Stimulated activated CD4-positive, alpha-beta T cell treated with anti-CD3 and anti-CD28 coated beads, Interleukin-12 subunit alpha, Interleukin-12 subunit beta, amount 100 ng/mL, for 48 hours (primary cell): Measurements from ENCODE around the gene PXDC1.
A peak's percentile ranks its signal among the peaks of the same experiment; 100 is the strongest.
"Not testable (repeated sequence)": the region's sequence is repeated elsewhere in the genome, so short reads cannot be mapped to it uniquely, and the experiment has no call there.

Source experiments
- DNase-seq, 3 donors: peaks; one replicate each; pipeline ENCODE4 v3.0.0-alpha.2; 2020; ENCODE audit warnings: low read depth in 2 of 3, low spot score in 1 of 3

PXDC1 gene

DNA sequence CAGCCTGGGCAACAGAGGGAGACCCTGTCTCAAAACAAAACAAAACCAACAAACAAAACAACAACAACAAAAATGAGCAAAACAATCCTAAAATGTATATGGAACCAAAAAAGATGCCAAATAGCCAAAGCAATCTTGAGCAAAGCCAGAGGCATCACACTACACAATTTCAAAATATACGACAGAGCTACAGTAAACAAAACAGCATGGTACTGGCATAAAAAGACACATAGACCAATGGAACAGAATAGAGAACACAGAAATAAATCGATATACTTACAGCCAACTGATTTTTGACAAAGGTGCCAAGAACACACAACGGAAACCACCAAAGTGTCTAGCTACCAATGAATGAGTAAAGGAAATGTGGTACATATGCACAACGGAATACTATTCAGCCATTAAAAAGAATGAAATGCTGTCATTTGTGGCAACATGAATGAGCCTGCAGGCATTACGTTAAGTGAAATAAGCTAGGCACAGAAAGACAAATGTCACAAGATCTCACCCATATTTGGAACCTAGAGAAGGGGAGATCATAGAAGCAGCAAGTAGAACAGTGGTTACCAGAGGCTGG lies 16.4 kb downstream of the PXDC1 start:
- DNase-seq: no peak

GRCh38 chr6:3734023-3734422 lies 17.5 kb downstream of the PXDC1 start:
- no peak for DNase-seq

- DNase-seq: no peak
These were observed 18.1 kb downstream of the PXDC1 start for GRCh38 chr6:3733321-3733925.

- peak in 2 of 3 donors; percentile 31 to 42 for DNase-seq
These were observed 19.0 kb downstream of the PXDC1 start for GRCh38 chr6:3732345-3733141.

DNA sequence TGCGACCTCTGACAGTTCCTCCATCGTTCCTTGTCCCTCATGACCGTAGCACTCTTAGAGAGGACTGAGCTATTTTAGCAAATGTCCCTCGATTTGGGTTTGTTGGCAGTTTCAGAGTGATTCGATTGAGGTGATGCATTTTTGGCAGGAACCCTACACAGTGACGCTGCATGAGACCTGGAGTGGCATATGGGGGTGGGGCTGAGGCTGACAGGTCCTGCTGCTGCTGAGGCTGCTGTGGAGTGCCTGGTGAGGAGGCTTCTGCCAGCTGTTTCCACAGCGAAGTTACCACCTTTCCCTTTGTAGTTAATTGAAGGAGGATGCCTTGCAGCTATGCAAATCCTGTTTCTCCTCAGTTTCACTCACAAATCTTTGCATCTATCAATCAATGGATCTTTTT lies 19.8 kb downstream of the PXDC1 start:
- no peak for DNase-seq

- no peak for DNase-seq
These were observed 21.7 kb downstream of the PXDC1 start for GRCh38 chr6:3729603-3730344.

- no peak for DNase-seq
These were observed 23.9 kb downstream of the PXDC1 start for GRCh38 chr6:3727593-3728108.

- DNase-seq: no peak
These were observed 24.5 kb downstream of the PXDC1 start for GRCh38 chr6:3727036-3727435.

DNA sequence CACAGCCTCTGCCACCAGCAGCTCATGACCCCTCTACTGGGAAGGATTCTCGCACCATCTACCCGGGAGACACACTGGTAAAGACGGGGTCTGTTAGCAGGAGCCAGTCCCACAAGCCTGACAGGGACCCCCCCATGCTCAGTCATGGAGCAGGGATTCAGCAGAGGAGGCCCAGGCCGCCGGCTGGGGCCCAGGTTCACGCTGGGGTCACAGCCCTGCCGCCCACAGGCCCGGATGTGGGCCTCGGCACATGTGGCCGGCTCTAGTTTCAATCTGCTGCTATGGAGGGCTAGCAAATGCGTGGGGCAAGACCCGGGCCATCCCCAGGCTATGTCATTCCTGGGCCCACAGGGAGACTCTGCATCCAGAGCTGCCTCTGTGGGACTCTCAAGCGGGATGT lies 25.1 kb downstream of the PXDC1 start:
- no peak for DNase-seq

- DNase-seq: no peak
These were observed 26.1 kb downstream of the PXDC1 start for GRCh38 chr6:3725145-3726047.

DNA sequence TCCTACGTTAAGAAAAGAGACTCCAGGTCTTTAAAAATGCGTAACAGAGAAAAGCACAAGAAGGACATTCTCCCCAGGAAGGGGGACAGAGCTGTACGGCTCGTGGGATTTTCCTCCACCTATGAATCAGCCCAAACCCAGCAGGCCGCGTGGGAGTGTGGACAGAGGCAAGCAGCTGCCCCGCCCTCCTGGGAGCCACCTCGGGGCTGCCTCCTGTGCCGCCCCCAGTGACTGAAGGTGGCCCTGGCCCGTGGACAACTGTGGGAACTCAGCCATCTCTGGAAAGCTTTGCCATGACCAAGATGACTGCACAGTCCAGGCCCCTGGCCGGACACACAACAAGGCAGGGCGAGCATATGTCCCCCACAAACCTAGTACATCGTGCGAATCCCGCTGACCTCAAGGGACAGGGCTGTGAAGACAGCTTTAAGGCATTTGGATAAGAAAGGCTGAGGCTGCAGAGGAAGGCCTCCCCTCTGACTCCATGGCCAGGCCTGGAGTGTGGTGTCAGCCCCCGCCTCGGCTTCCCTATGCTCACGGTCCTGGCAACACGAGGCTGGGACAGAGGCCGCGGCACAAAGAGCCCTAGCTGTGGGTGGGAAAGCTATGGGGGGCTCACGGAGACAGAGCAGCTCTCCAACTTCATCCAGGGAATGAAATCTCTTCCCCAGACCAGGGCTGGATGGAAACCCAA lies 26.9 kb downstream of the PXDC1 start:
- no peak for DNase-seq

GRCh38 chr6:3723966-3724365 lies 27.5 kb downstream of the PXDC1 start:
- no peak for DNase-seq

DNA sequence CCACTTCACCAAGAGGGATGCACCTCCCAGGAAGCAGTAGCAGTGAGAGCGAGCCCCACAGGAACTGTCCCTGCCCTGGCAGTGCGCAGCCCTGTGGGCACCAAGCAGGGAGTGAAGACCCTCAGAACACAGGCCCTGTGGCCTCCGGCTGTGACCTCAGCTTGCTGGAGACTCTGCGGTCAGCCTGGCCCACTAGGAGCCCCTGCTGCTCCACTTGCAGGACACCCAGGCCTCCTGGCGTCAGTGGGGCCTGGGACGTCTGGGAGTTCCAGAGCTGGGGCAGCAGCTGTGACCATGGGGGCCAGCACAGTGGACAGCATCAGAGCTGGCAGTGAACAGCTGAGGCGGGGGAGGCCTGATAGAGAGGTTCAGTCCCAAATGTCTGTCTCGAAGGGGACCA lies 28.3 kb downstream of the PXDC1 start:
- DNase-seq: no peak

- DNase-seq: no peak
These were observed 28.7 kb downstream of the PXDC1 start for GRCh38 chr6:3722785-3723184.

DNA sequence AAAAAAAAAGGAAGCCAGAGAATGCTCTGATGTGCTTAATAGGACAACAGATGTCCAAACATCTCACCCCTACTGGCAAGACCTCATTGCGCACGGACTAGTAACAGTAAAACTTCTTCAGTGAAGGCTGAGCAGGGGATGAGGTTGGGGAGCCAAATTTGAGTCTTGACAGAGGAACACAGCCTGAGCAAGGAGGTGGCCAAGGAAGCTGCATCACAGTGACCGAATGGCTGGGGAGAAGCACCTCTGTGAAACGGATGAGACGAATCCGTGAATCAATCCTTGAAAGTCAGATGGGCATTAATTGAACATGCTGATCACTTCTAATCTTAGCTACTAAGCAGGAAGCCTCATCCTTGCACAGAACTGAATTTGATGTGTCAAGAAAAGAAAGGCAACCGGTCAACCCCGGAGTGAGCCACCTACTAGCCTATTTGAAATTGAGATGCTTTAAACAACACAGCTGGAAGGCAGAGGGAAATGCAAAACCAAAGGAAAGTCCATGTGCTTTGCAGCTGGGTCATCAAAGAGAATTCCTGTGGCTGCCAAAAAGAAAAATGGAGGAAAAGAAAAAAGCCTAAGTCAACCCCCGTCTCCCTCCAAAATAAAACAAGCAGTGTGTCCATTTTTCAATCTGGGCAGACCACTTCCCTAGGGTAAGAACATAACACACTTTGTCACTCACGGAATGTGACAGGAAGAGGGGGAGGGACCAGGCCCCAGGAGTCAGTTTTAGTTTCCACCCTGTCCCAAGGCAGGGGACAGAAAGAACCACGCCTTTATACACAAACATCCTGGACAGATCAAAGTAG lies 29.5 kb downstream of the PXDC1 start:
- DNase-seq: no peak

DNA sequence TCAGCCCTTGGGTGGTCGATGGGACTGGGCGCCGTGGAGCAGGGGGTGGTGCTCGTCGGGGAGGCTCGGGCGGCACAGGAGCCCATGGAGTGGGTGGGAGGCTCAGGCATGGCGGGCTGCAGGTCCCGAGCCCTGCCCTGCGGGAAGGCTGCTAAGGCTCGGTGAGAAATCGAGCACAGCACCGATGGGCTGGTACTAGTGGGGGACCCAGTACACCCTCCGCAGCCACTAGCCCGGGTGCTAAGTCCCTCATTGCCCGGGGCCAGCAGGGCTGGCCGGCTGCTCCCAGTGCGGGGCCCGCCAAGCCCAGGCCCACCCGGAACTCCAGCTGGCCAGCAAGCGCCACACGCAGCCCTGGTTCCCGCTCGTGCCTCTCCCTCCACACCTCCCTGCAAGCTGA lies 30.7 kb downstream of the PXDC1 start:
- not testable (repeated sequence) for DNase-seq

DNA sequence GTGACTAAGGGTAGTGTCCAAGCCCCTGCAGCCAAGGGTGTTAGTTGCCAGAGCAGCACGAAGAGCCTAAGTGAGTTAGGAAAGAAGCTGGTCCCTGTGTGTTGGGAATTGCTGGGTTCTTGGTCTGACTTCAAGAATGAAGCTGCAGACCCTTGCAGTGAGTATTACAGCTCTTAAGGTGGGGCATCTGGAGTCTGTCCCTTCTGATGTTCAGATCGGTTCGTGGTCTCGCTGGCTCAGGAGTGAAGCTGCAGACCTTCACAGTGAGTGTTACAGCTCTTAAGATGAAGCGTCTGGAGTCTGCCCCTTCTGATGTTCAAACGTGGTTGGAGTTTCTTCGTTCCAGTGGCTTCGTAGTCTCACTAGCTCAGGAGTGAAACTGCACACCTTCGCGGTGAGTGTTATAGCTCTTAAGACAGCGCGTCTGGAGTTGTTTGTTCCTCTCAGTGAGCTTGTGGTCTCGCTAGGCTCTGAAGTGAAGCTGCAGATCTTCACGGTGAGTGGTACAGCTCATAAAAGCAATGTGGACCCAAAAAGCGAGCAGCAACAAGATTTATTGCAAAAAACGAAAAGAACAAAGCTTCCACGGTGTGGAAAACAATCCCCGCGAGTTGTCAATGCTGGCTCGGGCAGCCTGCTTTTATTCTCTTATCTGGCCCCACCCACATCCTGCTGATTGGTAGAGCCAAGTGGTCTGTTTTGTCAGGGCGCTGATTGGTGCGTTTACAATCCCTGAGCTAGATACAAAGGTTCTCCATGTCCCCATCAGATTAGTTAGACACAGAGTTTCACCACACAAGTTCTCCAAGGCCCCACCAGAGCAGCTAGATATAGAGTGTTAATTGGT lies 31.8 kb downstream of the PXDC1 start:
- no peak for DNase-seq

- no peak for DNase-seq
These were observed 33.1 kb downstream of the PXDC1 start for GRCh38 chr6:3718407-3718806.
